GM23338 (cell line): Measurements from ENCODE around the gene CENPX.

ENCODE experiments used
- CREB1 ChIP-seq: fragments of 250-450 bp; sonication (Bioruptor Pico); IDR thresholded peaks from 2 replicates; pipeline ENCODE4 v1.5.0; 2020; ENCODE audit warnings: low read depth, mild to moderate bottlenecking, moderate library complexity
- EZH2 ChIP-seq: fragments of 200-600 bp; sonication (generic); IDR thresholded peaks from one replicate; pipeline ENCODE4 v1.8.0; 2017; ENCODE audit warnings: antibody characterized with exemption, mild to moderate bottlenecking, low read depth; ENCODE audit not compliant: unreplicated experiment
- EZH2phosphoT487 ChIP-seq: fragments of 200-600 bp; sonication (generic); IDR thresholded peaks from one replicate; pipeline ENCODE4 v1.8.1; 2018; ENCODE audit warnings: antibody characterized with exemption; ENCODE audit not compliant: unreplicated experiment
- JUNB ChIP-seq: IDR thresholded peaks from one replicate; pipeline ENCODE4 v1.6.1; 2016; ENCODE audit warnings: antibody characterized with exemption; ENCODE audit not compliant: unreplicated experiment
- NANOG ChIP-seq: IDR thresholded peaks from 2 replicates; pipeline ENCODE4 v1.6.1; 2016; ENCODE audit warnings: antibody characterized with exemption, borderline replicate concordance
- POLR2AphosphoS5 ChIP-seq: IDR thresholded peaks from 2 replicates; pipeline ENCODE4 v1.6.1; 2016; ENCODE audit warnings: antibody characterized with exemption, low read depth
- STAT1 ChIP-seq: IDR thresholded peaks from one replicate; pipeline ENCODE4 v1.6.1; 2016; ENCODE audit warnings: antibody characterized with exemption; ENCODE audit not compliant: unreplicated experiment
- ZNF114 ChIP-seq: fragments of 250-450 bp; sonication (Bioruptor Pico); IDR thresholded peaks from 2 replicates; pipeline ENCODE4 v1.5.0; 2020; ENCODE audit warnings: mild to moderate bottlenecking, moderate library complexity
- ZNF331 ChIP-seq: fragments of 250-450 bp; sonication (Bioruptor Pico); IDR thresholded peaks from 2 replicates; pipeline ENCODE4 v1.5.0; 2020; ENCODE audit warnings: low read depth, mild to moderate bottlenecking, moderate library complexity
- ZNF462 ChIP-seq: fragments of 250-450 bp; sonication (Bioruptor Pico); IDR thresholded peaks from 2 replicates; pipeline ENCODE4 v1.5.0; 2020; ENCODE audit warnings: mild to moderate bottlenecking, moderate library complexity
- TF ChIP-seq, protein P1 (sequence below), 2 experiments: fragments of 200-600 bp in 1 of 2; sonication (generic) in 1 of 2; conservative IDR thresholded peaks; 2 replicates each; pipeline versions ENCODE4 v1.5.1 to v1.6.1; 2016 to 2017; ENCODE audit warnings: antibody characterized with exemption in 2 of 2, low read depth in 2 of 2, mild to moderate bottlenecking in 2 of 2, moderate library complexity in 1 of 2
- TF ChIP-seq, protein P2 (sequence below): IDR thresholded peaks from 2 replicates; pipeline ENCODE4 v1.6.1; 2016; ENCODE audit warnings: antibody characterized with exemption
- TF ChIP-seq, protein P3 (sequence below): IDR thresholded peaks from one replicate; pipeline ENCODE4 v1.6.1; 2018; ENCODE audit warnings: antibody characterized with exemption; ENCODE audit not compliant: unreplicated experiment

DNA sequence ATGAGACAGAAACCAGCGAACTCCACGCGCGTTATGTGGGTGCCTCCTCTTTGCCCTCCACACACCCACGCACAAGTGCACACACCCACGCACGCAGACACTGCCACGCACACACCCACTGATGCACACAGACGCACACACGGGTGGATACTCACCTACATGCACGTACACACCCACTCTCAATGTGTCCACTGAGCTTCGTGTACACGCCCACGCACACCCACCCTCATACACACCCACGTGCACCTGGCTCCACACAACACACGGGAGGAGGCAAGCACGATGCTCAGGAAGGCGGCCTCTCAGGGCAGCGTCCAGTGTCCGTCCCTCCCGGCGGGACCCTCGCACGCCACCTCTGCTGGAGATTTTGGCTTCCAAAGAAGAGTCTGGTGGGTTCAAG, 24.7 kb upstream of the CENPX start:
- TF ChIP-seq, protein P1, sequence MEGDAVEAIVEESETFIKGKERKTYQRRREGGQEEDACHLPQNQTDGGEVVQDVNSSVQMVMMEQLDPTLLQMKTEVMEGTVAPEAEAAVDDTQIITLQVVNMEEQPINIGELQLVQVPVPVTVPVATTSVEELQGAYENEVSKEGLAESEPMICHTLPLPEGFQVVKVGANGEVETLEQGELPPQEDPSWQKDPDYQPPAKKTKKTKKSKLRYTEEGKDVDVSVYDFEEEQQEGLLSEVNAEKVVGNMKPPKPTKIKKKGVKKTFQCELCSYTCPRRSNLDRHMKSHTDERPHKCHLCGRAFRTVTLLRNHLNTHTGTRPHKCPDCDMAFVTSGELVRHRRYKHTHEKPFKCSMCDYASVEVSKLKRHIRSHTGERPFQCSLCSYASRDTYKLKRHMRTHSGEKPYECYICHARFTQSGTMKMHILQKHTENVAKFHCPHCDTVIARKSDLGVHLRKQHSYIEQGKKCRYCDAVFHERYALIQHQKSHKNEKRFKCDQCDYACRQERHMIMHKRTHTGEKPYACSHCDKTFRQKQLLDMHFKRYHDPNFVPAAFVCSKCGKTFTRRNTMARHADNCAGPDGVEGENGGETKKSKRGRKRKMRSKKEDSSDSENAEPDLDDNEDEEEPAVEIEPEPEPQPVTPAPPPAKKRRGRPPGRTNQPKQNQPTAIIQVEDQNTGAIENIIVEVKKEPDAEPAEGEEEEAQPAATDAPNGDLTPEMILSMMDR (conservative IDR thresholded peaks at IDR 0.05; ENCODE audit: low read depth in 2 of 2) = no peak
- no peak for TF ChIP-seq POLR2AphosphoS5
- TF ChIP-seq JUNB = no peak
- TF ChIP-seq EZH2phosphoT487 = no peak
- no peak for TF ChIP-seq EZH2
- TF ChIP-seq, protein P2, sequence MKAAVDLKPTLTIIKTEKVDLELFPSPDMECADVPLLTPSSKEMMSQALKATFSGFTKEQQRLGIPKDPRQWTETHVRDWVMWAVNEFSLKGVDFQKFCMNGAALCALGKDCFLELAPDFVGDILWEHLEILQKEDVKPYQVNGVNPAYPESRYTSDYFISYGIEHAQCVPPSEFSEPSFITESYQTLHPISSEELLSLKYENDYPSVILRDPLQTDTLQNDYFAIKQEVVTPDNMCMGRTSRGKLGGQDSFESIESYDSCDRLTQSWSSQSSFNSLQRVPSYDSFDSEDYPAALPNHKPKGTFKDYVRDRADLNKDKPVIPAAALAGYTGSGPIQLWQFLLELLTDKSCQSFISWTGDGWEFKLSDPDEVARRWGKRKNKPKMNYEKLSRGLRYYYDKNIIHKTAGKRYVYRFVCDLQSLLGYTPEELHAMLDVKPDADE = no peak
- TF ChIP-seq, protein P3, sequence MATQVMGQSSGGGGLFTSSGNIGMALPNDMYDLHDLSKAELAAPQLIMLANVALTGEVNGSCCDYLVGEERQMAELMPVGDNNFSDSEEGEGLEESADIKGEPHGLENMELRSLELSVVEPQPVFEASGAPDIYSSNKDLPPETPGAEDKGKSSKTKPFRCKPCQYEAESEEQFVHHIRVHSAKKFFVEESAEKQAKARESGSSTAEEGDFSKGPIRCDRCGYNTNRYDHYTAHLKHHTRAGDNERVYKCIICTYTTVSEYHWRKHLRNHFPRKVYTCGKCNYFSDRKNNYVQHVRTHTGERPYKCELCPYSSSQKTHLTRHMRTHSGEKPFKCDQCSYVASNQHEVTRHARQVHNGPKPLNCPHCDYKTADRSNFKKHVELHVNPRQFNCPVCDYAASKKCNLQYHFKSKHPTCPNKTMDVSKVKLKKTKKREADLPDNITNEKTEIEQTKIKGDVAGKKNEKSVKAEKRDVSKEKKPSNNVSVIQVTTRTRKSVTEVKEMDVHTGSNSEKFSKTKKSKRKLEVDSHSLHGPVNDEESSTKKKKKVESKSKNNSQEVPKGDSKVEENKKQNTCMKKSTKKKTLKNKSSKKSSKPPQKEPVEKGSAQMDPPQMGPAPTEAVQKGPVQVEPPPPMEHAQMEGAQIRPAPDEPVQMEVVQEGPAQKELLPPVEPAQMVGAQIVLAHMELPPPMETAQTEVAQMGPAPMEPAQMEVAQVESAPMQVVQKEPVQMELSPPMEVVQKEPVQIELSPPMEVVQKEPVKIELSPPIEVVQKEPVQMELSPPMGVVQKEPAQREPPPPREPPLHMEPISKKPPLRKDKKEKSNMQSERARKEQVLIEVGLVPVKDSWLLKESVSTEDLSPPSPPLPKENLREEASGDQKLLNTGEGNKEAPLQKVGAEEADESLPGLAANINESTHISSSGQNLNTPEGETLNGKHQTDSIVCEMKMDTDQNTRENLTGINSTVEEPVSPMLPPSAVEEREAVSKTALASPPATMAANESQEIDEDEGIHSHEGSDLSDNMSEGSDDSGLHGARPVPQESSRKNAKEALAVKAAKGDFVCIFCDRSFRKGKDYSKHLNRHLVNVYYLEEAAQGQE = no peak
- no peak for TF ChIP-seq CREB1 (CRISPR knock-in tag)
- TF ChIP-seq ZNF114 (CRISPR knock-in tag) = no peak
- no peak for TF ChIP-seq ZNF331
- TF ChIP-seq NANOG = no peak
- TF ChIP-seq STAT1 = no peak
- TF ChIP-seq ZNF462 = no peak
